Gastrocnemius medialis (tissue), 4 donors: ENCODE data around the gene TEX30.

ENCODE experiments used
- CTCF ChIP-seq, 5 experiments: fragments of 450-650 bp in 3 of 5; fragments of 200-600 bp in 2 of 5; sonication (generic) in 2 of 5; IDR thresholded peaks in 4 of 5; conservative IDR thresholded peaks in 1 of 5; 1 replicate in 4 of 5; 2 replicates in 1 of 5; pipeline ENCODE4 v1.5.1; 2016 to 2019; ENCODE audit warnings: antibody characterized with exemption in 5 of 5, mild to moderate bottlenecking in 3 of 5, moderate library complexity in 3 of 5
- POLR2A ChIP-seq, 2 donors: fragments of 450-650 bp; IDR thresholded peaks; one replicate each; pipeline ENCODE4 v1.6.1; 2017; ENCODE audit warnings: antibody characterized with exemption in 2 of 2, mild to moderate bottlenecking in 2 of 2, moderate library complexity in 2 of 2

DNA sequence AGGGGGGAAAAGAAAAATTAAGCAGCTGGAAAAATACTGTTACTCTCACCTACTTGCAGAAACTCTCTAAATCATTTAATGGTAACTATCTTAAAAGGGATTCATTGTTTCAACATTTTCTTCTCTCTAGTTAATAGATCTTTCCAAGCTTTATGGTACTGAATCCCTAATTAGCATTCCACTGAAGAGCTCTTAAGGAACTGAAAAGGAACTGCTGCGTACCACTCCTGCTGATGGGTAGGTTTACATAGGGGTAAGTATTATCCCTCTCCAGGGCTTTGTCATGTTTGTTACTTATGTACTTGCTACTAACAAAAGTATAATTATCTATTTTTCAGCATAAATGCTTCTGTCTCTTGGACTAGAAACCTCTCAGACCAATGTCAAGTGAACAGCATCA lies 12.5 kb downstream of the TEX30 start:
- TF ChIP-seq CTCF (IDR thresholded peaks at IDR 0.05 in 4 of 5, conservative IDR thresholded peaks at IDR 0.05 in 1 of 5) (no peak), POLR2A (IDR thresholded peaks at IDR 0.05) (no peak)
